Heart right ventricle (tissue), 16 donors: ENCODE measurements around the gene PSMA7. TPM values are rescaled to one million over a fixed set of nuclear protein-coding genes. Genes with fewer than 3 reads are reported as not detected.

Source experiments
- ATAC-seq, 8 donors: fragments of 200-7000 bp; cut with Tn5 transposase; one replicate each; pipeline ENCODE4 v1.9.1; 2020; ENCODE audit warnings: mild to moderate bottlenecking in 8 of 8, moderate library complexity in 8 of 8, moderate number of reproducible peaks in 1 of 8
- DNase-seq, 2 donors: peaks; one replicate each; pipeline ENCODE4 v3.0.0-alpha.2; 2020
- H3K27ac ChIP-seq, 10 donors: fragments of 200-600 bp; sonication (generic) in 2 of 10; one replicate each; pipeline versions ENCODE4 v1.5.0 to v1.8.0; 2020 to 2022; ENCODE audit warnings: mild to moderate bottlenecking in 3 of 10
- H3K27me3 ChIP-seq, 7 donors: fragments of 200-600 bp; one replicate each; pipeline ENCODE4 v1.8.0; 2021 to 2022; ENCODE audit warnings: mild to moderate bottlenecking in 2 of 7
- H3K36me3 ChIP-seq, 9 donors: fragments of 200-600 bp; sonication (generic) in 1 of 9; one replicate each; pipeline versions ENCODE4 v1.5.0 to v1.8.0; 2020 to 2022; ENCODE audit warnings: mild to moderate bottlenecking in 2 of 9
- H3K4me1 ChIP-seq, 9 donors: fragments of 200-600 bp; sonication (generic) in 1 of 9; one replicate each; pipeline versions ENCODE4 v1.5.0 to v1.8.0; 2020 to 2022; ENCODE audit warnings: mild to moderate bottlenecking in 4 of 9
- H3K4me3 ChIP-seq, 10 donors: fragments of 200-600 bp; sonication (generic) in 2 of 10; one replicate each; pipeline versions ENCODE4 v1.5.0 to v1.8.0; 2020 to 2022; ENCODE audit warnings: mild to moderate bottlenecking in 7 of 10, moderate library complexity in 2 of 10
- H3K9me3 ChIP-seq, 11 donors: fragments of 200-600 bp in 10 of 11; sonication (generic) in 2 of 11; one replicate each; pipeline versions ENCODE4 v1.5.0 to v1.8.0; 2013 to 2022; ENCODE audit warnings: mild to moderate bottlenecking in 2 of 11, control low read depth in 1 of 11, moderate library complexity in 1 of 11
- WGBS, 2 donors: extraction: QIAGEN DNeasy Blood & Tissue Kit; methylation state at CpG; one replicate each; pipeline ENCODE4 v1.1.7; 2013; ENCODE audit warnings: inconsistent platforms in 1 of 2; 5-methylcytosine and 5-hydroxymethylcytosine counted together
- intact Hi-C, 10 donors: fragments of 100-400 bp; cut with DNase I; formaldehyde crosslinking; loops; one replicate each; pipeline versions ENCODE4 v1.11.1 to v1.14.2; 2022
- polyA plus RNA-seq, 2 donors: library from polyadenylated mRNA; stranded (reverse); fragments of 200-250 nt; gene quantifications; one replicate each; pipeline ENCODE4 v1.2.3, GENCODE V29; 2013
- total RNA-seq, 10 donors: library from RNA; stranded (reverse); fragmentation: NEBNext Ultra II Directional in 3 of 10; extraction: Animal tissue kit (Norgen Biotek cat#: 25700) in 3 of 10; gene quantifications; one replicate each; pipeline versions ENCODE4 v1.2.1 to v1.2.4, GENCODE V29; 2021 to 2023
- TF ChIP-seq, protein P1 (sequence below), 9 donors: fragments of 200-600 bp; sonication (generic) in 2 of 9; IDR thresholded peaks; one replicate each; pipeline versions ENCODE4 v1.5.0 to v1.8.0; 2021 to 2022; ENCODE audit warnings: antibody characterized with exemption in 9 of 9, mild to moderate bottlenecking in 5 of 9, moderate library complexity in 1 of 9
- donor health status: Arrhythmogenic right ventricular cardiomyopathy.
- donor health status: ischemic (EF 13 %, LVEDD 7.1; RV severe dilation, severe dysfunction).
- donor health status: healthy with polysubstance abuse.
- donor health status: DM: no; HTN: yes; CAD: no.
- donor health status: DM: no; HTN: no; CAD: no.
- donor health status: ischemic (EF 25% LVEDD 6.9; RV normal size, moderate dysfunction).
- donor health status: ischemic (EF 25% LVEDD 5.7; RV mildly dilated, moderate dysfunction).
- donor health status: healthy.
- donor health status: DM: yes; HTN: yes; CAD: no.
- donor health status: Ischemic cardiomyopathy.
- donor health status: ischemic (EF 35%, LVEDD 5.7; RV mildly dilated, moderate dysfunction).
- donor health status: nonischemic (EF 11% LVEDD 7.7; RV severe dilation, severe dysfunction).
- donor health status: DM: yes; HTN: yes; CAD: no.
- donor health status: PGD.
- donor health status: ischemic (EF 29% LVEDD 5.4; RV normal size, mild dysfunction).
- donor health status: nonischemic (EF 23%, LVEDD 6.1; RV moderate dilation, normal function).

The PSMA7 gene
- total and polyA plus RNA-seq, 12 donors: 143 to 567 (median 200) TPM

- intact Hi-C loops: loop anchor here in 8 of 10 donors (2.0 to 5.0 kb wide), 3 partner anchors 51 to 53 kb away; partner anchors contain the start of gene TAF4 (in 5 of the 8)
- WGBS, 2 donors: 52 to 53% methylated on average over 10 of the region's 10 CpGs
- ATAC-seq (peak in 7 of 8 donors; percentile 3 to 58 (median 36)), DNase-seq (peak; percentile 39 to 75)
- peaks cover 0 to 24% (median 15%) of the 10 kb centered on the region in 7 donors for H3K27me3 ChIP-seq
- peaks cover 0 to 8% (median 0%) of the 10 kb centered on the region in 9 donors for H3K36me3 ChIP-seq
- H3K4me3 ChIP-seq: no peak overlapping the region
- TF ChIP-seq, protein P1, sequence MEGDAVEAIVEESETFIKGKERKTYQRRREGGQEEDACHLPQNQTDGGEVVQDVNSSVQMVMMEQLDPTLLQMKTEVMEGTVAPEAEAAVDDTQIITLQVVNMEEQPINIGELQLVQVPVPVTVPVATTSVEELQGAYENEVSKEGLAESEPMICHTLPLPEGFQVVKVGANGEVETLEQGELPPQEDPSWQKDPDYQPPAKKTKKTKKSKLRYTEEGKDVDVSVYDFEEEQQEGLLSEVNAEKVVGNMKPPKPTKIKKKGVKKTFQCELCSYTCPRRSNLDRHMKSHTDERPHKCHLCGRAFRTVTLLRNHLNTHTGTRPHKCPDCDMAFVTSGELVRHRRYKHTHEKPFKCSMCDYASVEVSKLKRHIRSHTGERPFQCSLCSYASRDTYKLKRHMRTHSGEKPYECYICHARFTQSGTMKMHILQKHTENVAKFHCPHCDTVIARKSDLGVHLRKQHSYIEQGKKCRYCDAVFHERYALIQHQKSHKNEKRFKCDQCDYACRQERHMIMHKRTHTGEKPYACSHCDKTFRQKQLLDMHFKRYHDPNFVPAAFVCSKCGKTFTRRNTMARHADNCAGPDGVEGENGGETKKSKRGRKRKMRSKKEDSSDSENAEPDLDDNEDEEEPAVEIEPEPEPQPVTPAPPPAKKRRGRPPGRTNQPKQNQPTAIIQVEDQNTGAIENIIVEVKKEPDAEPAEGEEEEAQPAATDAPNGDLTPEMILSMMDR (IDR thresholded peaks at IDR 0.05): no peak
- H3K27ac ChIP-seq: peak overlapping the region; percentile 51 to 99 (median 94)
- H3K4me1 ChIP-seq: peaks cover 5 to 59% (median 41%) of the 10 kb centered on the region in 9 donors
- no peaks in the 10 kb centered on the region for H3K9me3 ChIP-seq
These were observed 23.4 kb downstream of the PSMA7 start for GRCh38 chr20:62119591-62120364.

DNA sequence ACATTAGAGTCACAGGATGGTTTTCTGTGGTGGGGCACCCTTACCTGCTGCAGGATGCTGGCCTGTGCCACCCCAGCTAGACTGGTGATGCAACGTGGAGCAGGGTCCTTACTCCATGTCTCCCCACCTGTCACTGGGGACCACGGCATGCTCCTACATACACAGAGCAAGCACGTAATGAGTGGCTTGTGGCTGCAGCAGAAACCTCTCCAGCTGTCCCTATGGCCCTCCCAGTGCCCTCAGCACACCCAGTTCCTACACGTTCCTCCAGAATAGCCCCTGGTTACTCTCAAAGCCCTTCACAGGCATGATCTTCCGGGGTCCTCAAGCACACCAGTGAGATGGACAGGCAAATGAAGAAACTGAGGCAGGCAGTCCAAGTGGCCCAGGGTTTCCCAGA lies 24.1 kb downstream of the PSMA7 start:
- peaks cover 0 to 1% (median 0%) of the 10 kb centered on the region in 9 donors for H3K36me3 ChIP-seq
- DNase-seq (no peak), ATAC-seq (no peak)
- peaks cover 0 to 24% (median 15%) of the 10 kb centered on the region in 7 donors for H3K27me3 ChIP-seq
- no peaks in the 10 kb centered on the region for H3K9me3 ChIP-seq
- peak overlapping the region in 9 of 10 donors; percentile 51 to 99 (median 94) for H3K27ac ChIP-seq
- WGBS, 2 donors: 61 to 68% methylated on average over 5 of the region's 5 CpGs
- H3K4me1 ChIP-seq: peaks cover 5 to 54% (median 40%) of the 10 kb centered on the region in 9 donors
- TF ChIP-seq, protein P1 (IDR thresholded peaks at IDR 0.05): no peak
- intact Hi-C loops: loop anchor here in 4 of 10 donors (2.0 to 5.0 kb wide), 2 partner anchors 50 to 52 kb away; partner anchors contain the start of gene TAF4 (in 3 of the 4)
- no peak overlapping the region for H3K4me3 ChIP-seq

DNA sequence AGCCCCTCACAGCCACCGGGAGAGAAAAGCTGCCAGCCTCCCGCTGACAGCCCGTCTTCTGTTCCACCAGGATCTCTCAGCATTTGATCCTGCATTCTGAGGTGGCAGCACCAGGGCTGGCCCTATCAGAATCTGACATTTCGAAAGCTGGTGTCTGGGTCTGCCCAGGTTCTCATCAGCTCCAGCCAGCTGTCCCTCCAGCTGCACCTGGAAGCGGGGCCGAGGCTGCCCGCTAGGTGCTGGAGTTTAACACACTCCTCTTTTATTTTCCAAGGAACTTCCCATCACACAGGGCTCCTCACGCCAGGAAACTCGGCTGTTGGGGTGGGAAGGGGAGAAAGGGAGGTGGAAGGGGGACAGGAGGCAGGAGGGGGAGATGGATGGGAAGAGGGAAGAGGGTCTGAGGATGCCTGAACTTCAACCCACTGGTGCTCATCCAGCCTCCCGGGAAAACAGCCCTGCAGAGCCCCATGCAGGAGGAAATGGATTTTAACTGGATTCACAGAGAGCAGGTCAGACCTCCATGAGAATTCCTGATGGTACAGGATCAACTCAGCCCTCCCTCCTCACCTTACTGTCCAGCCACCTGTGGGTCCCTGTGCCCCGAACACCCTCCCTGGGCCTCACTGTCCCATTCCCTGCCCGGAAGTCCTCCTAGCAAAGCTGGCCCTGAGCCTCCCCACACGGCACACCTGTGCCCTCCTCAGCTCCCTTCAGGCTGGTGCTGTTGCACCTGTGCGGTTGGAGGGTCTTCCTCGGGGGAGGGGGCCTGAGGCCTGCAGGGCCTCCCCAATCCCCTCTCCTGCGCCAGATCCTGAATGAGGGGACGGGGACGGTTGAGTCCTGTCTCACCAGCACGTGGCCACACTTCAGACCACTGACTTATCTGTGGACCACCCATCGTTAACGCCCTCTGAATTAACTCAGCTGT lies 24.8 kb downstream of the PSMA7 start:
- no peak for DNase-seq

More for the DNA sequence above, 24.8 kb downstream of the PSMA7 start:
- peaks cover 0 to 24% (median 15%) of the 10 kb centered on the region in 7 donors for H3K27me3 ChIP-seq
- 45 to 53% methylated on average over 21 of the region's 21 CpGs for WGBS, 2 donors
- peaks cover 0 to 3% (median 0%) of the 10 kb centered on the region in 11 donors for H3K9me3 ChIP-seq
- H3K4me1 ChIP-seq: peaks cover 4 to 47% (median 33%) of the 10 kb centered on the region in 9 donors
- no peaks in the 10 kb centered on the region for H3K36me3 ChIP-seq
- no peak for ATAC-seq
- peak overlapping the region in 8 of 10 donors; percentile 86 to 99 (median 94) for H3K27ac ChIP-seq
- no peak overlapping the region for H3K4me3 ChIP-seq
- intact Hi-C loops: loop anchor here in 4 of 10 donors (2.0 to 5.0 kb wide), 2 partner anchors 50 to 51 kb away; partner anchors contain the start of gene TAF4 (in 3 of the 4)
- TF ChIP-seq, protein P1 (IDR thresholded peaks at IDR 0.05): no peak
